ENCODE results near the gene PLXNA2.
A peak's percentile ranks its signal among the peaks of the same experiment; 100 is the strongest.

The PLXNA2 gene

DNA sequence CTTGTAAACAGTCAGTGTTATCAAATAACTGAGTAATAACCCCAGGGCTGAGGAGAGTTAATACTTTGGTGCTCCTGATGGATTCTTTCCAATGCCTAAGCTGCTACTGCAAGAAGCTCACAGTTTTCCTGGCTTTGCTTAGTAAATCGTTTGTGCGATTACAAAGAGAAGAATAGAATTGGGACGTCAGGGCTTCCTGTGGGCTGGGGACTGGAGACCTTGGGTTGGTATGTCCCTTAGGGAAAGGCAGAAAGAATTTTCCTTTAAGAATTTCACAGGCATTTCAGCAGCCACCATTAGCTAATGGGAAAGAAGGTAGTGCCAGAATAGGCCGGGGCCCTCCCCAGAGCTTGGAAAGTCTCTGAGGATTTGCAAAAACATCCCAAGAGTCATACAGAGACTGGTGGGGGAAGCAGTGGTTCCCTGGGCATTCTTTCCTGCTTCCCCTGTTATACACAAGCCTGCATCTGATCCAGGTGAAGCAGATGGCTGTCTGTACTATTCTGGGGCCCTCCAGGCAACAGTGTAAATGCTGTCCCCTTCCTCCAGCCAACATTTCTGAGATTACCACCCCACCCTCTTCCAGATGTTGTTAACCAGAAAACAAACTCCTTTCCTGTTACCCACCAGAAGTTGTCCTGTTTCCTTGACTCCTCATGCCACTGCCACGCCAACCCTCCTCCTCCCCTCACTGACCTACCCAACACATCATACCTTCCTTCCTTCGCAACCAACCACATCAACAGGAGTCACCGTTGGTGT, 40.2 kb downstream of the PLXNA2 start:
- peak; percentile 73 for DNase-seq

DNA sequence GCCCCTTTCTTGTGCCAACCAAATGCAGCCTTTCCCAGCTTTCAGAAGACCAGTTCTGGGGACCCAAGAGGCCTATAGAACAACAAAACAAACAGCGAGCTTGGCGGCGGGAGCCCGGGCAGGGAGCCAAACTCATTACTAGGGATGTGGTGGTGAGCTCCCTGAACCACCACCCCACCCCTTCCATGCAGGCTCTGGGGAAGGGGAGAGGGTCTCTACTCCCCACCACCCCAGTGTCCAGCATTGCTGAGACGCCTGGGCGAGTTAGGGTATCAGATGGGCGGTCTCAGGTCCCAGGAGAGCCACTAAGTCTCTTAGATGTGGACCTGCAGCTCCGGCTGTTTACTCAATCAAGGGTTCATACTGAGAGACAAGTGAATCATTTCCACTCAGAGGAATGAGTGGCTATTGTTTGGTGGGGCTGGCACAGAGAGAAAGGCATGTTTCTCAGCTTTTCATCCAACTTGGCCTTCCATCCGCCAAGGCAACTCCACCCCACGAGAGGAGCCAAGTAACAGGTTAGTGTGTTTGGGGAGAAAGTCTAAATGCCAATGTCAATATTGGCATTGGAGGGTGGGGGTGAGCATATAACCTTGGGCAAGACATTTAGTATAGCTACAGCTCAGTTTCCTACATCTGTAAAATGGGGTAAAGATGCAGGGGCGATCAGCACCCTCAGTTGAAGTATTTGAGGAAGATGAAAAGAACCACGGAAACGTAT, 40.9 kb downstream of the PLXNA2 start:
- peak; percentile 81 for DNase-seq

DNA sequence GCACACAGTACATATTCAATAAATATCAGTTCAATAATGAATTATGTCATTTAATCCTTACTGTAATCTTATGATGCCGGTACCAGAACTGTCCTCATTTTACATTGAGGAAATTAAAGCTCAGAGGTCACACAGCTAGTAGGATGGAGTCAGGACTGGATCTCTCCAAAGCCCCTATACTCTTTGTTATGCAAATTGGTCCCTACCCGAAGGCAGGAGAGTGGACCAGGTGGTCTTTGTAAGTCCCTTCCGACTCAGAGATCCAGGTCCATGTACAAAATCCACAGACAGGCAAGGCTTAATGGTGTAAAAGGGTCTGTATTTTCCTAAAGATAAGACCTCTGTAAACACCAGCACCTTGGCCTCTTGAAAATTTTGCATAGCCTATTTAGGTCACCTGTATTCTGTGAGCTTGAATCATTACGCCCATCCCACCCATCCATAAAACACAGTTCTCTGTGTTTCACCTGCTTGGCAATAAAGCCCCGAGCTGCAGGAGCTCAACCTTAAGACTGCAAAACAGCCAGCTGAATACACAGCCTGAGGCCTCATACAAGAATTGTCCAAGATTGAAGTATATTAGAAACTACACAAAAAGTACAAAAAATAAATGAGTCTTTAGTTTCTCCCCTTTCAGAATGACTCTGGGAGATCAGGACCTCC, 41.7 kb downstream of the PLXNA2 start:
- peak; percentile 54 for DNase-seq

DNA sequence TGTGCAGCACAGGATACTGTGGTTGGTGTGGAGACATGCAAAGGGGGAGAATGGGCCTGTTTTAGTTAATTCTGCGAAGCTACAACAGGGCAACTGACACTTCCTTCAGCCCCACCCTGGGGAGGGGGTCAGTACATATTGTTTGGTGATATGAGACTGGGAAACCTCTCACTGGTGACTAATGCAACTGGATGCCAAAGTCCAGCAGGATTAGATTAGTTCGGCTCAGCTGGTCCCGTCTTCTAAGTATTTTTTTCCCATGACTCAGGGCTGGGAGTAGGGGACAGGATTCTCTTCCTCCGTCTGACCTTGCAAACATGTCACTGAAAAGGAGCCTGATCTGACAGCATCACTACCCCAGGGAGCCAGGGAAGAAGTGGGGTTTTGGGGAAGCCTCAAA, 43.0 kb downstream of the PLXNA2 start:
- DNase-seq, result no peak

DNA sequence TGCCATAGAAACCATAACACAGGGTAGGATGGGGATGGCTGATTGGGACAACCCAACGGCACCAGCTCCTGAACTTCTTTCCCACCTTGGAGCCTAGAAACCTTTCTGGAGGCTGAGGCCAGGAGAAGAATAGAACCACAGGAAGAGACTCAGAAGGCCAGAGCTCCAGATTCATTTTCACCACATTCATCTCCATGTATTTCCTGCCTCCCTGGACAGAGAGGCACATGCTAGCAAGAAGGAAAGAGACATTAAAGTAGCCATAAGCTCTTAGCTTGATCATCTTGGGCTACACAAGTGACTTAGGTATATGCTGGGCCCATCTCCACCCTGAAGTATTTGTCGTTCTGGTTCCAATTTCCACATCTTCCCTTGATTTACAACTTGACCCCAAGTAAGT, 44.1 kb downstream of the PLXNA2 start:
- no peak for DNase-seq

DNA sequence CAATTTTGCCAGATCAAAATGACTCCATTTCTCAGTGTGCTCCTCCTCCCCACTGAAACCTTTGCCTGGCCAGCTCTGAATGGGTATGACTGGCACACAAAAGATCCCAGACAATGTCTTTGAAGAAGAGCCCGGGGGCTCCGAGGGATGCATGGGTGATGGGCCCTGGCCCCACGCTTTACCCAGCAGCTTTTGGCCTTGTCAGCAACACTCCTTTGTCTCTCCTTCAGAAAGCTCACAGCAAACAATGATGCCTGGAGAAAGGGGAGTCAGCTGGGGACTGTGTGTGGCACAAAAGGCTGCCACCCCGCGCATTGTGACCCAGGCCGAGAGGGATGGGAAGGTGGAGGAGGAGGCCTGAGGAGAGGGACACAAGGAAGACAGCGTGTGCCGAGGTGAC, 45.9 kb downstream of the PLXNA2 start:
- no peak for DNase-seq

DNA sequence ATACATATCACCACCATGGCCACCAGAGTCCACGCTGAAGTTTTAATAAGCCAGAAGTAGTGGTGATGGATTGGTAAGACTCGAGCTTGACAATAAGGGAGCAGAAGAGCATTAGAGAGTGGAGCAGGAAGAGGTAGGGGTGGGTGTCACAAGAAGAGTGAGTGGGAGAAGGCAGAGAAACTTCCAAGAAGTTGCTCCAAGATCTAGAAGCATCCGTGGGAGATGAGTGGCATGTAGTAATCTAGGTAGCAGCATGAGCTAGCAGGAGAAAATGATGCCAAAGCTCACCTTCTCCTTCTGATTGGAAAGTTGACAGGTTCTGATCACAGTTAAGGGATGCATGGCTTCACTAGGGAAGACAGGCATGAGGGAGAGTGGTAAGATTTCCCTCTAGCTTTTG, 49.2 kb downstream of the PLXNA2 start:
- DNase-seq, result no peak

DNA sequence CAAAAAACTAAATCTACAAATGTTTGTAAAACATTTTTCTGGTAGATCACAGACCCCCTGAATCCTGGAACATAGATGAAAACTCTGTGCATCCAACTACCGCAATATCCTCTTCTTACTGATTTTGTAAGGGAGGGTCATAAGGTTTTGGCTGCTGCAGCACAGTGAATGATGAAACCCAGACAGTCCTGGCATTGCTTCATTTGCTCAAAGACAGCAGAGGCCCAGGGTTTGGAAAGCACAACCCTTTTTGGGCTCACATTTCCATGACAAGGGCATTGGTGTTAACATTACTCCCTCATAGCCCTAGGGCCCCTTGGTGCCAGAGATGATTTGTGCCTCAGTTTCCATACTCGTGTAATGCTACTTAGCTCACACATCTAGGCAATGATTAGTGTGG, 51.2 kb downstream of the PLXNA2 start:
- DNase-seq, result no peak

DNA sequence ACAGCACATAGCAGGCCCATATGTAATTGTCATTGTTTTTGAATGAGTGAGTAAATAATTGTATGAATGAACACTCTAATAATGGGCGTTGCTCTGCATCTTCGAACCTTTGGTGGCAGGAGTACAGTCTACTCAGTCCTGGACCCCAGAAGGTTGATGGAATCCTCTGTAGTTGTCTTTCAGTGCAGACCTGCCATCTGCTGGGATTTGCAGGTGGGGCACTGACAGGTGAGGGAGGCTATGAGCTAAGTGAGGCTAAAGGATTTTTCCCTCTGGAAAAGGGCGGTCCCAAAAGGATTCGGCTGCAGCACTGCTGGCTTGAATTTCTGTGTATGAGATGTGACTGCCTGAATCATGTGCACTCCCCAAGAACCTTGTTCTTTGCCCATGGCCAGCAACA, 53.4 kb downstream of the PLXNA2 start:
- DNase-seq, result no peak

DNA sequence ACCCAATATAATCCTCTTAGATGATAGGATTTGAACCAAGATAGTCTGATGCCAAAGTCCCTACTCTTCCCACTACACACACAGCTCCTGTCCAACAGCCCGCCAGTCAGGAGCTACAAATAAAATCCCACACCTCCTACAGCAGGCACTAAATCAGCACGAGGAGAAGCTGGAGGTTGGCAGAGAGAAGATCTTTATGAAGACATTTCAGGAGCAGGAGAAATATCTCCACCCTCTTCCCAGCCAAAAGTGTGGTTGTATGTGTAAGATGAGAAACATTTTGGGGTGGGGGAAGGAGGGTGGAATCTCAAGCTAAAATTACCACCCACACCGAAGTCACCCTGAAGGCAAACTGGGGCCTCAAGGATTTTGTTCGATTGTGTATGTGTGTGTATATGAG, 54.5 kb downstream of the PLXNA2 start:
- no peak for DNase-seq

DNA sequence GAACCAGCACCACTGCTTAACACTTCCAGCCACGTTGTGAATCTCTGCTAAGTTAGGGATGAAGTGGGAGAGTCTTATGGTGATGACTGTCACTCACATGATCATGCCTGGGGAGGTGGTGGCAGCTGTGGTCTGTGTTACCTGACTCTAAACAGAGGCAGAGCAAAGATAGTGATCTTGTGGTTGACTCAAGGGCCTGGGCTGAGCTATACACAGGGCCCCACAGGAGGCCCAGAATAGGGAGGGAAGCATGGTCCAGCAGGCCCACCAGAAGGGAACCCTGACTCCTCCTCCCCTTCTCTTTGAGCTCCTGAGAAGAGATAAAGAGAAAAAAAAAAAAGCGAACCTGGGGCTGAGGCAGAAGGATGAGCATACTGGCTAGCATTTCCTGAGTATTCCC, 55.0 kb downstream of the PLXNA2 start:
- no peak for DNase-seq

DNA sequence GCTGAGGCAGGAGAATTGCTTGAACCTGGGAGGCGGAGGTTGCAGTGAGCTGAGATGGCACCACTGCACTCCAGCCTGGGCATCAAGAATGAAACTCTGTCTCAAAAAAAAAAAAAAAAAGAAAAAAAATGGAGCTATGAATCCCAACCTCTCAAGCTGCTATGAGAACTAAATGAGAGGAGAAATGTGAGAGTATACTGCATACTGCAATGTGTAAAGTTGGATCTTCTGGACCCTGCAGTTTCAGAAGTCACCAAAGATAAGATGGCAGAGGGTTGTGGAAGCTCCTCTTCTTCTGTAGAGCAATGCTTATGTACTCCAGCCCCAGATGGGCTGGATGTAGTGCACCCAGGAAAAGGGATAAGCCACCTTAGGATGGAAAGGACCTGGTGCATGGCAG, 55.6 kb downstream of the PLXNA2 start:
- DNase-seq, result no peak

DNA sequence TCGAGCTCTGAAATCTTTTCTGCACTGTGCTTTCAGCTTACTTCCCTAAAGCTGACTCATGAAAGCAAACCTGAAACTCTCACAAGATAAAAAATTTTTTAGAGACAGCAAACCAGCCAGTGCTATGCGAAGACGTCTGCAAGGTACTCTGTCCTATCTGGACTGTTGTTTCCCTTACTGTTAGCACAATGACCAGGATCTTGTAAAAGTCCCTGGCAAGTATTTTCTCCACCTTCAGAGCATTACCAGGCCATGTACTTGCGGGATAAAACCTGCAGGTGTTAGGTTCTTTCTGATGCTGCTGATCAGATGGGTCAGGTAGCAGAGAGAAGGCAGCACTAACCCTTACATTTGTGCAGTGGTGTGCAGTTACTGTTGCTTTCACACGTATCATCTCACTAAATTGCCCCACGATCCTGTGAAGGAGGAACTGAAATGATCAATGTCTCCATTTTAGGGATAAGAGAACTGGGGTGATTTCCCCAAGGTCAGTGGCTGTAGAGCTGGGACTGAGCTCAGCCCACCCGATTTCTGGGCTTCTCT, 56.6 kb downstream of the PLXNA2 start:
- DNase-seq, result no peak

DNA sequence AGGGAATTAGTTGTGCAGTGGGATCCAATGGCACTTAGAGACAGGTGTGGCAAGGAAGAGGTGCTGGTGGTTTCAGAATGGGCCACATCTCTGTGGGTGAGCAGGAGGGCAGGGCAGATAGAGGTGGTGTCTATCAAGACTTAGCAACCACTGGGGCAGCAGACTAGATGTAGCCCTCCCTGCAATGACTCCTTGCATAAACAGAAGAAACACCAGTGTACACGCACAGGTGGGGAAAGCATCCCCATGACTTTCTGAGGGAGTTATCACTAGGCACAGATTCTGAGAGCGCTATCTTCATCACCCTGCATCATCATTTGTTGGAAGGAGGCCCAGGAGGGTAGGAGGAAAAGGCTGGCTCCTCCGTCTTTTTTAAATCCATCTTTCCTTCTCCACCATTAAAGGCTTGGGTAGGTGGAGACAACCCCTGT, 58.4 kb downstream of the PLXNA2 start:
- DNase-seq, result no peak

DNA sequence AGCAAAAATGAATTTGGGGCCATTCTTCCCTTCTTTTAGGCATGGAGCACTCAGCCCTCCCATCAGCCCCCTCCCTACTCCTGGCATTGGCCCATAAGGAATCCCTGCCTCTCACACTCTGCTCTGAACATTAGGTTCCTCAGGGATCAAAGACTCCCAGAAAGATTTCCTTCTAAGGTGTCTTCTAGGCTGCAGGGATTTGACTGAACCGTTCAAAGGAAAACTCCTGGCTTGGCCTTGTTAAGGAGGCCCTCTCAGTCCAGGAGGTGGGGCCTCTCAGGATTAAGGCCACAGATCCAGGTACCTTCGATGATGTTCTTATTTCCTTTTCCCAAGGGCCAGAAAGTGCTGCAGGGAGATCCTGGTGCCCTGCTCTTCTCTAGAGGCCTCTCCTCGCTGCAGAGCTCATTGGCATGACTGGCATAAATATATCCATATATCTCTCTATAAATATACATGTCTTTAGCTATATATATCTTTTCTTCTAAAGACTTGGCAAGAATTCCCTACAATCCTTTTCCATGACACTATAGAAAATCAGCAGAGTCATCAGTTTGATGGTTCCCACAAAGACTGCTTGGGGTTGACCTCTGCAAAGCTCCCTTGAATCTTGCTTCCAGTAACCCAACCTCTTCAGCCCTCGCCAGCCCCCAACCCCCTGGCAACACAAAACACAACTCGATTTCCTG, 59.1 kb downstream of the PLXNA2 start:
- no peak for DNase-seq

DNA sequence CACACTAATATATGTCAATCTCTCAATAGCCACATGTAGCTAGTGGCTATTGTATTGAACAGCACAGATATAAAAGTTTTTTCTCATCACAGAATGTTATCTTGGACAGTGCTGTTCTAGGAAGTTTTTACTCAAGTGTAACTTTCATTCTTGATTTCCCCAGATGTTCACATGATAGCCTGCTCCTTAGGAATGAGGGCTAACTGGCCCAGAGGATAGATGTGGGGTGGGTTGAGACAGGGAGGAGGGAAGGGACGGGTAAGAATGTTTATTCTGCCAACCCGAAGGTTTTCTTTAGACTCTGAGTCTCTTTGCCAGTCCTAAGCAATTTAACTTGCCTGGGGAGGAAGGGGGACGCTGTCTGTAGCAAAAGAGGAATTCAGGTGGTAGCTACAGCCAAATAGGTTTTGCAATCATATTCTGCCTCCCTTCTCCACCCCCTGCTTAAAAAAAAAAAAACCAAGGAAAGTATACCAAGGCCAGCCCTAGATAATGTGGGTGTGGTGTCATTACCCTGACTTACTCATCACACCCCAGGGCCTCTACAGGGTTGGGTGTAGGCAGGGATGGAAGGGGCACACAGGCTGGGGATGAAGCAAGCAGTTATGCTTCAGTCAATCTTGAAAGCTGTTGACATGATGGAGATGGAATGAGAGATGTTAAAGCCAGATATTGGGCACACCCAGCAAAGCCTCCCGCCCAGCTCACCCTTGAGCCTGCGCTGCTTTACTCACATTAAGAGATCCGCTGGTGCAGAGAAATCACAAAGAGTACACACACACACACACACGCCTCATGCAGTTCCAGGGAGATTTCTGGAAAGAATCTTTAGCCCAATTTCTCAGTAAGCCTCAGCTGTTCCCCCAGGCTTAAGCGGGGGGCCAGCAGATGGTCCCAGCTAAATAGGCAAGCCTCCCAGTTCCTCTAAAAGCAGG, 59.9 kb downstream of the PLXNA2 start:
- DNase-seq, result no peak

DNA sequence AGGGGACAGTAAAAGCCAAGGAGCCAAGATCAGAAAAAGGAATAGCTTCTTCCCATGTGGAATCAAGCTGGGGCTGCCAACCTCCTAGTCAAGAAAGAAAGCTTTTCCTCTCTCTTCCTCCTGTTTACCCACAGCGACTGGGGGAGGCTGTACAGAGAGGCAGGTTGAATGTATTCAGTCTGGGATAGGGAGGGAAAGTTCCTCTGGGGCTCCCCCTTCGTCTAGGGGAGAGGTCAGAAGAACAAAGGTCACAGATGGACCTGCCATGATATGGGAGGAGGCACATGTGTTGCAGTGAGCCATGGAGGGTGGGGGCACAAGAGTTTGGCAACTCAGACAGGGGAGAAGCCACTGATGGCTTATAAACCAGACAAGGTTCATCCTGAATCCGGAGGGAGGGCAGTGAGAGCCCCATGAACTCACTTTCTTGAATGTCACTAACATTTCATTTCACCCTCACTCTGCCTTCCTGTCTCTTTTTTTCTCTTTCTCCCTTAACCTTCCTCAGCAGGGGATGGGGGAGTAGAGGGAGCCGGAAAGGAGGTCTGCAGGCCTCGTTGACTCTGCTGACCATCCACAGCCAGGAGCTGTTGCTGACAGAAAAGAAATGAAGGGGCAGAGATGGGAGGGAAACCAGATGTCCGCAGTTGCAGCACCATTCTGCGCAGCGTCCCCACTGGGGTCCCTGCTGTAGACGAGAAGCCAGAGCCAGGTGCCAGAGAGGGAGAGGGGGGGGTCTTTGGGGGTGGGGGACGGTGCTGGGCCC, 61.1 kb downstream of the PLXNA2 start:
- no peak for DNase-seq

DNA sequence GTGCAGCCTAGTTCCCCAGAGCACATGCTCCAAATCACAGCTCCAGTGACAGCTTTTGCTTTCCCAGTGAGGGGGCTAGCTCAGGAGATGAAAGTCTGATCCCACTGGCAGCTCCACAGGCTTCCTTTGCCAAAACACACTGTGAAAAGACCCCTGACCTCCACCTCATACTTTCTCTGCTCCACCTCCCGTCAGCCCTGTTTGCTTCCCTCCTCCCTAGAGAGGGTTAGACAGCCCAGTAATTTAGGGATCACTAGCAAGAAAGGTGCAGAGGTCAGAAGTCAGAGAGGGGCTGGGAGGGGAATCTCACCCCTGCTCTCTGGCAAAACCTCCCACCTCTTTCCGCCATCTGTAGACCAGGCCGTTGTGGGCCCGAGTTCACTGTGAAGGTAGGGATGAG, 62.8 kb downstream of the PLXNA2 start:
- no peak for DNase-seq

DNA sequence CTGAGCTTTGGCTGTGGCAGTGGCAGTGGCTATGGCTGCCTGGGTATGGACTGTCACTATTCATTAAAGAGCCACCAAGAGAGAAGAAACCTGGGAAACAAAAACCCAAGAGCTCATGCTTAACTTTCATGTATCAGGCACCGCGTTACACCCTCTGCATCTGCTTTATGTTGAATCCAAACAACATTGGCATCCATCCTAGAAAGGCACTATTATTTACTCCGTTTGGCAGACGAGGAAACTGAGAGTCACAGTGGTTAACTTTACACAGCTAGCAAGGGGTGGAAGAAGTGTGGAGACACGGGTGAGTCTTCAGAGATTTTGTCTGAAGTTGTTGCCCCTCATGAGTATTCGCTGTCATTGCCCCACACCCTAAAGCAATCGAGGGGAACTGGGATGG, 63.8 kb downstream of the PLXNA2 start:
- no peak for DNase-seq

DNA sequence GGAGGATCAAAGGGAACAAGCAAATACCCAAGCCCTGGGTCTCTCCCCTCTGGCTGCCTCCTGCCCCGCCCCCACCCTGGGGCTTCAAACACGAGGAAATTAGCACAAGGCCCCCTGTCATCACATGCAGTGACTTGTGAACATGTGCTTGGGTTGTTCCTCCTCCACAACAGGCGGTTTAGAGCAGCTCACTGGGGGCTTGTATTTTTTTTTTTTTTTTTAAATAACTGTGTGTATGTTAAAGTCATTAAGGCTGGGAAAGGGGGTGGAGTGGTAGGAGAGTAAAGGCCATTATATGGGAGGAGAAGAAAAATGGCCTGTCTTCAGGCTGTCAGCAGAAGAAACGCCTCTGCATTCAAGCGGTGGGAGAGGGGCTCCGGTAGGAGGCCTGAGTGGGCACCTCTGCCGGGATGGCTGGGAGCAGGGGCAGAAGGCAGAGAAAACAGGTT, 64.2 kb downstream of the PLXNA2 start:
- no peak for DNase-seq

DNA sequence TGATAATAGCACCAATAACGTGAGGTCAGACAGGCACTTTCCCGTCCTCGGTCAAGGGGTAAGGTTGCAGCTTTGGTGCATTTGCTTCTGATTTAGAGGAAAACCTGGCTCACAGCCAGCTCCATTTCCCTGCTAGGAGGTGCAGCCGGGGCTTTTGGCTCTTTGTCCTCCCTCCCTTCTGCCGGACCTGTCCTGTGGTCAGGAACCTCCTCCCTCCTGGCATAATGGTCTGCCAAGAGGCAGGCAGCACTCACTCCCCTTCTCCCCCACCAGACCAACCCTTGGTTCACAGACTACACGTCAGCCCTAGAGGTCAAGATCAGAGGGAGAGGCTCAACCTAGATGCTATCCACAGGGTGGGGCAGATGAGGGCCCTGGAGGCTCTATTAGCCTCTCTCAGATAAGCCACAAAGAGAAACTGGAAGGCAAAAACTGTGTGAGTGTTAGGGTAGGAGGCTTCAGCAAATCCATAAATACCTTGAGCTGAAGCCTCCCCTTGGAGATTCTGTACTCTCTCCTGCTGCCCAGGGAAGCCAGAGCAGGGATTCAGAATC, 64.8 kb downstream of the PLXNA2 start:
- DNase-seq, result no peak
